Measurements from ENCODE around the gene CARD14.

The CARD14 gene

DNA sequence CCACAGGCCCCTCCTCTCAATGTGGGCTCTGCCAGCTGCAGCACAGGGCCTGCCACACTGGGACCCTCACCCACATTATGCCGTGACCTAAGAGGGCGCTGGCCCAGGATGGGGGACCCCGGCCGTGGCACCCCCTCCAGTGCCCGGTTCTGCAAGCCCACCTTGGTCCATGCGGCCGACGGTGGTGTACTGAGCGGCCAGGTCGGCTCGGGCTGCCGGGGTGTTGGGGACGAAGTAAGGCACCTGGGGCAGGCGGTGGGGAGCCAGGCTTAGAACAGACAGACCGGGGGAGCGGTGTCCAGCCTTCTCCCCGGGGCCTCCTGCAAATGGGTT, 43.8 kb downstream of the CARD14 start:
- DNase-seq = no peak

DNA sequence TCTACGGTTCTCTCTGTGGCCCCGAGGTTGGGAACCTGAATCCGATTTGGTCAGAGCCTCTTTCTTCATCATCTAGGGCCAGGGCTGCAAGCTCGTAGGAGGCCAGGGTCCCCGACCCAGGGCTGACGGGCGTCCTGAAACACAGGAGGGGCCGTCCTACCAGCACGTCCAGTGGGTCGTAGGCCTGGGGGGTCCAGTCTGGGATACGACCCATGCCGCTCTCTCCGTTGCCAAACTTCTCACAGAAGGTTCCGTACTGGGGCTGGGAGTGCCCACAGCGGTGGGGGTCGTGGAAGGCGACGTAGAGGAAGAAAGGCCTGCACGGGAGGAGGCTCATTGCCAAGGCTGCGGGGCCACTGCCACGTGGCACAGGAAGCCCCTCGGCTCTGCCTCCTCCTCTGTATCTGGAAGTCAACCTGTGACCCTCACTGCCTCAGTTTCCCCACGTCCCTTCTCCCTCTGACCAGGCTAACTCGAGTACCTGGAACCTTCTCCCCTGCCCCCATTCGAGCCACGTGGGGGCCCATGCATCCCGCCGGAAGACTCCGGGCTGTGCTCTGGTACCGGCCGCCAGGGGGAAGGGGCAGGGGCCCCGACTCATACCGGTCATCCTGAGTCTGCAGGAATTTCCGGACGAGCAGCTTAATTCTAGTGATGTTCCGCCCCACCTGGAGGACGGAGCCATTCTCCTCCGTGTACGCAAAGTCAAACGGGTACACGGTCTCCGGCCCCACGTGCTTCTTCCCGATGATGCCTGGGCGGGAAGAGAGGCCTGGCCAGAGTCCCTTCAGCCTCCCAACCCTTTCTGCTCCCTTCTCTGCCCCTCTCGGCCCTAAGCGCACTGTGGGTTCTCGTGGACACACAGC, 44.4 kb downstream of the CARD14 start:
- DNase-seq = no peak

DNA sequence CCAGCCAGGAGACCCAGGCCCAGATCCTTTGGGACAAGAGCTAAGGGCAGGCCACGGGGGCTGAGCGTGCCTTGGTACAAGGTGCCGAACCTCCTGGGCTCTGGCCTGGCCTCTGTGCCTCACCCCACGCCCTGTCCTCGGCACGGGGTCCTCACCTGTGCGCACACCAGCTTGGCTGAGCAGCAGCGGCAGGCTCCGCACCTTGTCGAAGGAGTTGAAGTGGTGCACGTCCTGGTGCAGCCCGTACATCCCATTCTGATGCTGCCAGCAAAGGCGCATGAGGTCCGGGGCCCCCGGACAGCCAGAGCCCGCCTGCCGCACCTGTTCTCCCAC, 45.0 kb downstream of the CARD14 start:
- DNase-seq = no peak

DNA sequence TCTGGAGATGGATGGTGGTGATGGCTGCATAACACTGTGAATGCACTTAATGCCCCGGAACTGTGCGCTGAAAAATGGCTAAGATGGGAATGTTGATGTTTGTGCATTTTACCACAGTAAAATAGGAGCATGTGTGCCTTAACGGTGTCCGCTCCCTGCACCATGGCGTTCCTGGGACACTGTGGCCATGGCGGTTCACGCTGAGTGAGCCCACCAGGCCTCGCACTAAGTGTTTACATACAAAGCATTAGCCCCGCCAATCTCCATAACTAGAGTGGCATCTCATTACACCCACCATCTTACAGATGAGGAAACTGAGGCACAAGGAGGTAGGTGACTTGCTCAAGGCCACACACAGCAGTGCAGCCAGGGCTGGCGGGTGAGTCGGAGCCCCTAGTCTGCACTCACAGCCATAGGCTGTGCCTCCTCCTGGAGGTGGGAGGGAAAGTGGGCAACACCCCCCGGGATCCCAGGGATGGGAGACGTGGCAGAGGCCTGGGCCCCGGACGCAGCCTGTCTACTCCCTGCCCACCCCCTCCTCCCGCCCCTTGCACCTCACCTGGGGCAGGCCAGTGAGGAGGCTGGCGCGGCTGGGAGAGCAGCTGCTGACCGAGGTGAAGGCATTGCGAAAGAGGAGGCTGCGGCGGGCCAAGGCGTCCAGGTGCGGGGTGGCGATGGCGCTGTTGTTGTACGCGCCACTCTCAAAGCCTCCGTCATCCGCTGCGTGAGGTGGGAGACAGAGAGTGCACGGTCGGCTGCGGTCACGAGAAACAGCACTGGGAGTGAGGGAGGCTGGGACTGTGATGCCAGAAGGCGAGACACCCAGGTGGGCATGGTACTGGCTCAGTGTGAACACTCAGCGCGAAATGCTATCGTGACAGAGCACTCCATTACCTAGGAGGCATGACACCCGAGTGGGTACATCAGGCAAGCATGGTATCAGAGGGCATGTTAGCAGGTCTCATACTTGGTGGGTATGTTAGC, 46.9 kb downstream of the CARD14 start:
- no peak for DNase-seq

DNA sequence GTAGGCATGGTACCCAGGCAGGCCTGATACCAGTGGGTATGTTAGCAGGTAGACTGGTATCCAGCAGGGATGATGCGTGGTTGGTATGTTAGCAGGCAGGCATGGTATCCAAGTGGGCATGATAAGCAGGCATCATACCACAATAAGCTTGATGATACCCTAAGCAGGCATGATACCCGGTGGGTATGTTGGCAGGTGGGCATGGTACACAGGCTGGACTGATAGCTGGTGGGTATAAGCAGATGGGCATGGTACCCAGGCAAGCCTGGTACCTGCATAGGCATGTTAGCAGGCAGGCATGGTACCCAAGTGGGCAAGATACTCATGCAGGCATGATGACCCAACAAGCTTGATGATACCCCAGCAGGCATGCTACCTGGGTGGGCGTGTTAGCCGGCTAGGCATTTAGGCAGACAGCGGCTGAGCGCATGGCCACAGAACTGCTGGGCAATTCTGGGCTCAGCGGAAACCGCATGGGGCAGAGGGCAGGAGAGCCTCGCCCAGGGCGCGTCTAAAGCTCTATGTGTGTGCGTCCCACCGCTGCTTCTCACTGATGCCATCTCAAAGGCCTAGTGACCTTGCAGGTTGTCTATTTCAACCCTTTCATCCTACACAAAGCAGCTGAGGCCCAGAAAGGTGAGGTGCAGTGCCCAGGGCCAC, 48.0 kb downstream of the CARD14 start:
- DNase-seq = no peak

DNA sequence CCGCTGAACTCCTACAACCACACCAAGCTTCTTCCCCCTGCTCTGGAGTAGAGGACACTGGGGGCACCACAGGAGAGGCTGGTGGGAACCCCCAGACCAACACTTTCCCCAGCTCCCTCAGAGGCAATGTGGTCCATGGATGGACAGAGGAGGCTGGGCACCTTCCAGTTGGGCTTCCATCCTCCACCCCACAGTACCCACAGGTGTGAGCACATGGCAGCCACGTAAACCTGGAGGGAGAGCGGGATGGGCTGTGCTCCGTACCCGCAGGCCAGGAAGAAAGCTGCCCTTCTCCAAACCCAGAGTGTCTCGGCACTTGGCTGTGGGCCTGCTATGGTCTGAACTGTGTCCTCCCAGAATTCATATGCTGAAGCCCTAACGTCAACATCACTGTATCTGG, 48.6 kb downstream of the CARD14 start:
- DNase-seq = no peak

DNA sequence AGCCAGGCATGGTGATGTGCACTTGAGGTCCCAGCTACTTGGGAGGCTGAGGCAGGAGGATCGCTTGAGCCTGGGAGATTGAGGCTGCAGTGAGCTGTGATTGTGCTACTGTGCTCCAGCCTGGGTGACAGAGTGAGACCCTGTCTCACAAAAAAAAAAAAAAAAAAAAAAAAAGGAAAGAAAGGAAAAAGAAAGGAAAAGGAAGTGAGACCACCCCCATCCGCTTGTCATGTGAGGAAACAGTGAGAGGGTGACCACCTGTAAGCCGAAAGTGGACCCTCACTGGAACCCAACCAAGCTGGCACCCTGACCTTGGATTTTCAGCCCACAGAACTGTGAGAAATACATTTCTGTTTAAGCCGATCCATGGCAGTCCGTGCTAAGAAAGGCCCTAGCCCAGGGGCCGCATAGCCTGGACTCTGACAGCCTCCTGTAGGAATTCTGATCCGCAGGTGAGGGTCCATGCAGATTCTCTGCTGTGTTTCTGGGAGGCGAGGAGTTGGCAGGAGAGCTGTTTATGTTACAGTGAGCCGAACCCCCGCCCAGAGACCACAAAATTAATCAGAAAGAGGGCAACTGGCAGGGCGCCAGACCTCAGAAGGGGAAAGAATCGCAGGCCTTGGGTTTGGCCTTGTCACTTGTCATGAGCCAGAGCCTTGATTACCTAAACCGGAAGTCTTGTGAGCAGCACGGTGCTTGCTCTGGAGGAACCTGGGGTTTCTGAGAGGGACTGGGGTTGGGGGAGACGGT, 49.4 kb downstream of the CARD14 start:
- no peak for DNase-seq

DNA sequence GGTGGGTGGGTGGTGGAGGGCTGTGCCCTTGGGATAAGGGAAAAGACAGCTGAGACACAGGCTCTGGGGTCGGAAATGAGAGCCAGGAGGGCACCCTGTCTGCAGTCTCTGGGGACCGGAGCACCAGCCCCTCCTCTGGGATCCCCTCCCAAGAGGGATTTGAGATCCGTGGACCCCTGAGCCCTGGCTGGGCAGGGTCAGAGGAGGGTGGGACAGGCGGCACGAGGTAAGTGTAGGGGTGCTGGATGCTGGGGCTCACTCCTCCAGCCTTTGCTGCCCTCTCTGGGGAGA, 49.9 kb downstream of the CARD14 start:
- no peak for DNase-seq

DNA sequence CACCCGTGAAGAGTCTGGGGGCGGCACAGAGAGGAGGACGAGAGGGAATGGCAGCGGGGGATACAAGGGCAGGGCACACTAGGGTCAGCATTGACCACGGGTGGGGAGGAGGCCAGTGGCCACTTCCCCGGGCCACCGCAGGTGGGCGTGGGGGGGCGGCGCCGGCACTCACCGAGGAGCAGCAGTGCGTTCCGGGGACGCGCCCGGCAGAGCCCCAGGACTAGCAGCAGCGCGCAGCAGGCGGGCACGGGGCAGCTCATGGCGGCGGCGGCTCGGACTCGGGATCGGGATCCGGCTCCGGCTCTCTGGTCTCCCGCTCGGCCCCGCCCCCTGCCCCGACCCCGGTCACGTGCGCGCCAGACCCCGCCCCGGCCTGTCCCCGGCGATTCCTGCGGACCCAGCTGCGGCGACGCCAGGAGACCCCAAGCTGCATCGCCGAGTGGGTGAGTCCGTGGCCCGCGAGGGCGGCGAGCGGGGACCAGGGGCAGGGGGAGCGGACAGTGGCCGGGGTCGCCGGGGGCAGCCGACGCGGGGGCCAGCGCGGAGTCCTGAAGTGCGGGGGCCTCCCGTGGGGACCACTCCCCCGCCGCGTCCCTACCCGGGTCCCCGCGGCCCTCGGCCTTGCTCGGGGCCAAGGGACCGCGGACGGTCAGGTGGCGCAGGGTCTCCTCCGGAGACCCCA, 50.4 kb downstream of the CARD14 start, which contains the start of the genes SGSH and SLC26A11:
TSS of gene SGSH (minus strand) at position 280 of the 682 bp plus-strand sequence. CDS start at position 260, 20 bp downstream.
TSS of gene SLC26A11 (plus strand) at position 374 of the 682 bp plus-strand sequence. CDS start 1,134 bp downstream, outside the sequence.
- DNase-seq = no peak

DNA sequence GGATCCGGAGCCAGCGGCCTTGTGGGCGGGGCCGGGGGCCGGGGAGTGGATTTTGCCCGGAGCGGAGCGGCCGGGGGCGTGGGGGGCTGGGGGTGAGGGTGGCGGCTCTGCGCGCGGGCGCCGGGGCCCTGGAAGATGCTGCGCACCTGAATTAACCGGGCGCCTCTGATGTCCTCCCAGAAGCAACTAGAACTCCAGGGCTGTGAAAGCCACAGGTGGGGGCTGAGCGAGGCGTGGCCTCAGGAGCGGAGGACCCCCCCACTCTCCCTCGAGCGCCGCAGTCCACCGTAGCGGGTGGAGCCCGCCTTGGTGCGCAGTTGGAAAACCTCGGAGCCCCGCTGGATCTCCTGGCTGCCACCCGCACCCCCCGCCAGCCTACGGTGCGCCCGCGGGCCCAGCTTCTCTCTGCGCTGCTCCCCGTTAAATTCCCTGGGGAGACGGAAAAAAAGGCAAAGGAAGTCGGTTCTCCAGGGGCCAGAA, 50.9 kb downstream of the CARD14 start:
- no peak for DNase-seq

DNA sequence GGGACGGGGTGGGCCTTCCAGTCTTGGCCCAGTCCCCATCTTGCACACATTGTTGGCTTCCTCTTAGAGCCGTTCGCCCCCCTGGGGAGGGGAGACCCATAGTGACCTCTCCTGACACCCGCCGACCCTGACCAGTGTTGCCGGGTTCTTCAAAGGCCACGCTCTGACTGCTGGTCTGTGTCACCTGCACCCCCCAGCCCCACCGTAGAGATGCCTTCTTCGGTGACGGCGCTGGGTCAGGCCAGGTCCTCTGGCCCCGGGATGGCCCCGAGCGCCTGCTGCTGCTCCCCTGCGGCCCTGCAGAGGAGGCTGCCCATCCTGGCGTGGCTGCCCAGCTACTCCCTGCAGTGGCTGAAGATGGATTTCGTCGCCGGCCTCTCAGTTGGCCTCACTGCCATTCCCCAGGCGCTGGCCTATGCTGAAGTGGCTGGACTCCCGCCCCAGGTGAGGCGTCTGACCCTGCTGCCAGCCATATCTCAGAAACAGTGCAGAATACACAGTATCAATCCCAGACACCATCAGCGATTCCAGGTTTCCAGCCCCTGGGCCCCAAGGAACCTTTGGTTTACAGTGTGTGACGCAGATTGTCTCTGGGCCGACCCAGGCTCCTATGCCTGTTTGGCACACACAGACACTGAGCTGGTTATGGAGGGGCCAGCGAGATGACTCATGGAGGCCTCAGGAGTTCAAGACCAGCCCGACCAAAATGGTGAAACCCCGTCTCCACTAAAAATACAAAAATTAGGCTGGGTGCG, 51.7 kb downstream of the CARD14 start:
- DNase-seq = no peak

DNA sequence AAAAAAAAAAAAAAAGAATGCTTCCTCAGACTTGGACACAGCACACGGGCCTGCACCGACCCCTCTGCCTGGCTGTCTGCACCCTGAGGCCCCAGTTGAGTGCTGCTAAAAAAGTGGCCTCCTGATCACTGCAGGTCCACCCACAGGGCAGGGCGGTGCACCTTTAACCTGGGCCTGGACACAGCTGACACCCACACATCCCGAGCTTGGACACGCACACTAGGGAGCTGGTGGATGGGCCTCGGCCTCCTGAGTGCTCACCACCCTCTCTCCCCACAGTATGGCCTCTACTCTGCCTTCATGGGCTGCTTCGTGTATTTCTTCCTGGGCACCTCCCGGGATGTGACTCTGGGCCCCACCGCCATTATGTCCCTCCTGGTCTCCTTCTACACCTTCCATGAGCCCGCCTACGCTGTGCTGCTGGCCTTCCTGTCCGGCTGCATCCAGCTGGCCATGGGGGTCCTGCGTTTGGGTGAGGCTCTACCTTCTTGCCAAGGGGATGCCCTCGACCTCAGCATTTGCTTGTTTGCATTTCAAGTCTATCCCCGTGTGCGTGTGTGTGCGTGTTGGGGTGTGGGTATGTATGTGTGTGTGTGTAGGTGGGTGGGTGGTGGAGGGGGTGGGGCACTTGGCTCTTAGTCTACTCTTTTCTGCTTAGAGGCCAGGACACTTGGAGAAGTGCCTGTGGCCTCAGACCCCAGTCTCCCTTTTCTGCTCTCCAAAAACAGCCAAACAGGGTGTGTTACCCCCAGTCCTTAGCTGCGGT, 52.7 kb downstream of the CARD14 start:
- DNase-seq = no peak

DNA sequence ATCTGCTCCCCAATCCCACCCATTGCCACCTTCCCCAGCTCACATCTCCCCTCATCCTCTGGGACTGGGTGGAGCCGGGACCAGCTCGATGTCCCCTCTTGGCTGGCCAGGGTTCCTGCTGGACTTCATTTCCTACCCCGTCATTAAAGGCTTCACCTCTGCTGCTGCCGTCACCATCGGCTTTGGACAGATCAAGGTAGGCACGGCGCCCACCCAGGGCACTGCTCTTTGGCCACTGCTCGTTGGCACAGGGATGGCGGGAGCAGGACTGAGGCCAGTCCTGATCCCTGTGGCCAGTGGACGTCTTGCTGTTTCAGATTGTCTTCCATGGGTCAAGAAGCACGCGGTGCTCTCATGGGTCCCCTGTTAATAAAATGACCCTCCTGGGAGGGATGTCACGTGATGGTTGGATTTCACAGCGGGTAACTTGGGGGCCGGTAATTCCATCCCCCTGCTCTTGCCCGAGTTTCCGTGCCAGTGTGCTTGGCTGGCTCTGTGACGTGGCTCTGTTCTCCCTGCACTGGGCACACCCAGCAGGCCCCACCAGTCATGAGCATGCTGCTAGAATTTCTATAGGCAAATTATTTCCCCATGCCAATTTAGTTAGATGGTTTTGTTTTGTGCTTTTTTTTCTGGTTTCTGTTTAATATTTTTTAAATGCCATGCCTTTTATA, 53.4 kb downstream of the CARD14 start:
- no peak for DNase-seq

DNA sequence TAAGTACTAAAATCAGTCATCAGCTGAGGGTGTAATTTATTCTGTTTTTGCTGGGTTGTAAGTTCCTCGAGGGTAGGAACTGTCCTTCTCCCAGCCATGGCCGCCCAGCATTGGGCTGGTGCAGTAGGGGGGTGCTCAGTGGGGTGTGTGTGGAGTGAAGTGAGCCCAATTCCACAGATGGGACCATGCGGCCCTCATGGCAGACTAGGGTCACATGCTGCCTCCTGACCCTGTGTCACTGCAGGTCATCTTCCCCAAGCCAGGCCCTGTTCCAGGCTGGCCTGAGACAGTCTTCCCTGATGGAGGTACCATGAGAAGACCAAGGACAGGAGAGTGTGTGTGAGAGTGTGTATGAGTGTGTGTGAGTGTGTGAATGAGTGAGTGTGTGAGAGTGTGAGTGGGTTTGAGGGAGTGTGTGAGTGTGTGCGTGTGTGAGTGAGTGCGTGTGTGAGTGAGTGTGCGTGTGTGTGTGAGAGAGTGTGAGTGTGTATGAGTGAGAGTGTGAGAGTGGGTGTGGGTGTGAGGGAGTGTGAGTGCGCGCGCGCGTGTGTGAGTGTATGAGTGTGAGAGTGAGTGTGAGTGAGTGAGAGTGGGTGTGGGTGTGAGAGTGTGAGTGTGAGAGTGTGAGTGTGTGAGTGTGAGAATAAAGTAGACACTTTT, 54.1 kb downstream of the CARD14 start:
- no peak for DNase-seq

DNA sequence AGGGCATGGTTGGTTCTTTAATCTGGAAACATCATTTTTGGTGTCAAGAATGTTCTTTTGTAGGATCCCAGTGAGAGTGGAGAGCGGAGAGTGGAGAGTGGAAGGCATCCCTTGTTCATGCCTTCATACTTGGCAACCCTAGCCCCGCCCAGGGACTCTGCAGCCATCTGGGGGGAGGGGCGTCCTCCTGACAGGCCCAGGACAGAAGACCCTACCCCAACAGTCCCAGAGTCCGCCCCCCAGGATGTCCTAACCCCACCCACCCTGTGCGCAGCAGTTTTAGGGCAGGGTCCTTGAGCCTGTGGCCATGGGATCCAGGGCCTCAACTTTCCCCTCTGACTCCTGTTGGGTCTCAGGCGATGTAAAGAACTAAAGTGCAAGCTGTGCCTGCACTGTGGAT, 54.9 kb downstream of the CARD14 start:
- no peak for DNase-seq

DNA sequence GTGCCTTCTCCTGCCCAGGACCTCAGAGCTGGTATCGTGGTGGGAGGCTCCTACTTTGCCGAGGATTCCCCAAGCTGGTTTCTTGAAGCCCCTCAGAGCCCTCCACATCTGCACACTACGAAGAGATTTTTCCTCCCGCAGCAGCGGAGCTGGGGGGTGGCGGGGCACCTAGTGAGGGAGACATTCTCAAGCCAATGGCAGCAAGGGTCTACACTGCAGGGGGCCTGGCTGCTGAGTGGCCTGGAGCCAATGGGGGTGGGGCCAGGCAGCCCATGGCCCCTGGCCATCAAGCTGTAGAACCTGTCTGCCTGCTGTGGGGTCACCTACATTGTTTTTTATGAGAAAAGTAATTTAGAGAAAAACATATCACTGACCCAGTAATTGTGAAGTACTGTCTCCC, 55.4 kb downstream of the CARD14 start:
- DNase-seq = no peak

DNA sequence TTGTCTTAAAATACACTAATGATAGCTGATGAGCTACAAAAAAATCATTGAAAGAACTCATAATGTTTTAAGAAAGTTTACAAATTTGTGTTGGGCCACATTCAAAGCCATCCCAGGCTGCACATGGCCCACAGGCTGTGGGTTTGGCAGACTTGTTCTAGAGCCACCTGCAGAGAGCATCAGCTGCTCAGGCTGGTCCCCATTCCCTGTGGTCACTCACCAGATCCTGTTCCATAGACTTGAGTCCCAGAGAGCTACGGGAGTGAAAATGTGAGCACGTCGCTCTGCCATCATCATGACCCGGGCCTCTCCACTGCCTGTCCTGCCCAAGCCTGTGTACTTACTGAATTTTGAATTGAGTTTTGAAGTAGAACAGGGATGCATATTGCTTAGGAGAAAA, 57.3 kb downstream of the CARD14 start:
- DNase-seq = no peak

DNA sequence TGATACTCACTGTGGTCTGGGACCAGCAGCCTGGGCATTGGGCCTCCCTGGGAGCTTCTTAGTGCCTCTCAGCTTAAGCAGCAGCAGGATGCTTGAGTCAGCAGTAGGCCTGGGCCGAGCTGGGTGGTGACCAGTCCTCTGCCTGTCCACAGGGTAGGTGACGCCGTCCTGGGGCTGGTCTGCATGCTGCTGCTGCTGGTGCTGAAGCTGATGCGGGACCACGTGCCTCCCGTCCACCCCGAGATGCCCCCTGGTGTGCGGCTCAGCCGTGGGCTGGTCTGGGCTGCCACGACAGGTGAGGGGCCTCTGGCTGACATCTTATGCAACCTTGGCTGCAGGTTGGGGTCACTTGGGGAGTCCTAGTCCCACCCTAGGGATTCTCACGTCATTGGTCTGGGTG, 57.8 kb downstream of the CARD14 start:
- DNase-seq = no peak

DNA sequence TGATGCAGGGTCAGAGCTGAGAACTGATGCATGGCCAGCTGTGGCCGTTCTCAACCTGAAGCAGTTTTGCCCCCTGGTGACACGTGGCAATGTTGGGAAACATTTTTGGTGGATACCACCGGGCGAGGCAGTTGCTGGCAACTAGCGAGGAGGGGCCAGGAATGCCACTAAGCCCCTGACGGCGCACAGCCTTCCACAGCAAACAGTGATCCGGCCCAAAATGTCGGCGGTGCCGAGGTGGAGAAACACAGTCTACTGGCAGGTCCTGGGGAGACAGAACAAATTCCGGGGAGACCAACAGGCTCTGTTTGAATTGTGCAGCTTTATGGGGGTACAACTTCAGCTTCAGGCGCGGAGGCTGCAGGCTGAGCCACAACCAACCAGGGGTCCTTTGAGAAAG, 58.6 kb downstream of the CARD14 start:
- DNase-seq = no peak
